OCI-LY7 (cell line): ENCODE results near the gene CYB5R4.

Experiments used
- CTCF ChIP-seq: fragments of 200-600 bp; sonication (generic); conservative IDR thresholded peaks from 2 replicates; pipeline ENCODE4 v1.5.1; 2014; ENCODE audit warnings: mild to moderate bottlenecking, antibody characterized with exemption, low read length, moderate library complexity, mixed read lengths
- EZH2phosphoT487 ChIP-seq: fragments of 200-600 bp; sonication (generic); IDR thresholded peaks from 2 replicates; pipeline ENCODE4 v1.6.1; 2018; ENCODE audit warnings: low read depth, borderline replicate concordance, mild to moderate bottlenecking, mixed run types, antibody characterized with exemption, low read length, moderate library complexity, mixed read lengths

GRCh38 chr6:83870649-83871048 is 11.2 kb downstream of the CYB5R4 start:
- TF ChIP-seq CTCF: no peak
- TF ChIP-seq EZH2phosphoT487: no peak
